Measurements from ENCODE around the gene SLC2A8.

- no peak for TF ChIP-seq CTCF (IDR thresholded peaks at IDR 0.05; ENCODE audit: low read length)
- no peak for TF ChIP-seq EZH2 (IDR thresholded peaks at IDR 0.05; ENCODE audit: borderline replicate concordance, low read length)
Observed at GRCh38 chr9:127422787-127423186, 25.8 kb downstream of the SLC2A8 start.
